HFF-Myc (cell line): Measurements from ENCODE around the gene BICD2.
"Not testable (repeated sequence)": the region's sequence is repeated elsewhere in the genome, so short reads cannot be mapped to it uniquely, and the experiment has no call there.

Source experiments
- DNase-seq: peaks from one replicate; pipeline ENCODE4 v3.0.0-alpha.2; 2011; ENCODE audit warnings: low read depth; ENCODE audit errors: extremely low read depth
- H3K4me3 ChIP-seq: replicated peaks from 2 replicates; pipeline ENCODE4 v1.5.1; 2011; ENCODE audit warnings: low read depth, mild to moderate bottlenecking, control low read depth, low read length
- TF ChIP-seq, protein P1 (sequence below): IDR thresholded peaks from 2 replicates; pipeline ENCODE4 v1.5.1; 2012; ENCODE audit warnings: mild to moderate bottlenecking, low read depth, low read length, control low read depth; ENCODE audit errors: missing control alignments

BICD2 gene

DNA sequence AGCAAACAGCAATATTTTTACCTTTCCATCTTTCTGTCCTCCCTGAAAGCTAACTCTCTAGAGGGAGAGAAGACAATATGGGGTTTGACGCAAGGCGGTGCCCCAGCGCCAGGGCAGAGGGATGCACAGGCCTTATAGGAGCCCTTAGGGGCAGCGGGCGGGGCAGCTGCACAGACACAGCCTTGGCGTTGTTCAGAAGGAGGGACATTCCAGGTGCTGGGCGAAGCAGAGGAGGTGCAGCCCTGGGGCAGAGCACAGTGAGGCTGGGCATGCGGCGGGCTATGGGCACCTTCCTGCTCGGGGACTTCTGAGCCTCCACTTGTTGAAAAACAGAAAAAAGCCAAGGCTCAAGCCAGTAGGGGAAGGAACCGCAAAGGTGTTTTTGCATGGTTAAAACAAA is 33.7 kb upstream of the BICD2 start:
- TF ChIP-seq, protein P1, sequence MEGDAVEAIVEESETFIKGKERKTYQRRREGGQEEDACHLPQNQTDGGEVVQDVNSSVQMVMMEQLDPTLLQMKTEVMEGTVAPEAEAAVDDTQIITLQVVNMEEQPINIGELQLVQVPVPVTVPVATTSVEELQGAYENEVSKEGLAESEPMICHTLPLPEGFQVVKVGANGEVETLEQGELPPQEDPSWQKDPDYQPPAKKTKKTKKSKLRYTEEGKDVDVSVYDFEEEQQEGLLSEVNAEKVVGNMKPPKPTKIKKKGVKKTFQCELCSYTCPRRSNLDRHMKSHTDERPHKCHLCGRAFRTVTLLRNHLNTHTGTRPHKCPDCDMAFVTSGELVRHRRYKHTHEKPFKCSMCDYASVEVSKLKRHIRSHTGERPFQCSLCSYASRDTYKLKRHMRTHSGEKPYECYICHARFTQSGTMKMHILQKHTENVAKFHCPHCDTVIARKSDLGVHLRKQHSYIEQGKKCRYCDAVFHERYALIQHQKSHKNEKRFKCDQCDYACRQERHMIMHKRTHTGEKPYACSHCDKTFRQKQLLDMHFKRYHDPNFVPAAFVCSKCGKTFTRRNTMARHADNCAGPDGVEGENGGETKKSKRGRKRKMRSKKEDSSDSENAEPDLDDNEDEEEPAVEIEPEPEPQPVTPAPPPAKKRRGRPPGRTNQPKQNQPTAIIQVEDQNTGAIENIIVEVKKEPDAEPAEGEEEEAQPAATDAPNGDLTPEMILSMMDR: no peak
- no peak for DNase-seq
- H3K4me3 ChIP-seq: no peak overlapping the region

- H3K4me3 ChIP-seq, DNase-seq: not testable (repeated sequence)
Observed at GRCh38 chr9:92796337-92796804, 31.7 kb upstream of the BICD2 start.

- no peak for DNase-seq
- TF ChIP-seq, protein P1: no peak
- no peak overlapping the region for H3K4me3 ChIP-seq
Observed at GRCh38 chr9:92795598-92796336, 31.1 kb upstream of the BICD2 start.

GRCh38 chr9:92795000-92795399 is 30.4 kb upstream of the BICD2 start:
- TF ChIP-seq, protein P1: no peak
- no peak overlapping the region for H3K4me3 ChIP-seq
- DNase-seq: no peak

GRCh38 chr9:92794426-92794825 is 29.8 kb upstream of the BICD2 start:
- no peak overlapping the region for H3K4me3 ChIP-seq
- no peak for DNase-seq
- TF ChIP-seq, protein P1: no peak

- DNase-seq: peak; percentile 39
- no peak overlapping the region for H3K4me3 ChIP-seq
Observed at GRCh38 chr9:92790542-92791527, 26.2 kb upstream of the BICD2 start.

More at GRCh38 chr9:92790542-92791527, 26.2 kb upstream of the BICD2 start:
- TF ChIP-seq, protein P1: peak; percentile 78
